ENCODE results near the gene MEP1A.

MEP1A gene

DNA sequence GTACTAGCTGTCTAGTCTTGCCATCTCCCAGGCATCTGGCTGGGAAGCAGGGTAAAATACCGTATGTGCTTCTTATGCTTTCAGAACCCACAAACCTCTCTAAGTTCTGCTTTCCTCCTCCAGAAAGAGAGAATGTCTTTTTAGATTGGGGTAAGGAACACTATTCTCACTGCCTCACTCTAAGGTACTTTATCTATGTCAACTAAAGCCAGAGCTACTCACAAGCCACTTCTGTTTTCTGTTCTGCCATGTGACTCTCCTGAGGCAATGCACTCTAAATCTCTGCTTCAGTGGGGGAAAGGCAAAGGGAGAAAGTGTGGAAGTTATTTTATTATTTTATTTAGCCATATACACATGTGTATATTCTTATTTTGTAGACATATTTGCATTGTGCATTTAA, 15.6 kb downstream of the MEP1A start:
- no peak overlapping the region for H3K9ac ChIP-seq (ENCODE audit: low read length)
- no peak overlapping the region for H3K27ac ChIP-seq (ENCODE audit: low read depth, low read length)
- no peaks in the 10 kb centered on the region for H3K27me3 ChIP-seq (ENCODE audit: low read length)
- H3K9me2 ChIP-seq (replicated peaks; ENCODE audit: insufficient read depth, low read length) = peaks cover 4% of the 10 kb centered on the region; the same call in 1 of the 2 replicates
- no peaks in the 10 kb centered on the region for H3K79me2 ChIP-seq (ENCODE audit: insufficient read depth, low read length)
- H3K4me3 ChIP-seq (ENCODE audit: insufficient read depth, low read length, poor library complexity, severe bottlenecking) = no peak overlapping the region
- TF ChIP-seq, protein P1, sequence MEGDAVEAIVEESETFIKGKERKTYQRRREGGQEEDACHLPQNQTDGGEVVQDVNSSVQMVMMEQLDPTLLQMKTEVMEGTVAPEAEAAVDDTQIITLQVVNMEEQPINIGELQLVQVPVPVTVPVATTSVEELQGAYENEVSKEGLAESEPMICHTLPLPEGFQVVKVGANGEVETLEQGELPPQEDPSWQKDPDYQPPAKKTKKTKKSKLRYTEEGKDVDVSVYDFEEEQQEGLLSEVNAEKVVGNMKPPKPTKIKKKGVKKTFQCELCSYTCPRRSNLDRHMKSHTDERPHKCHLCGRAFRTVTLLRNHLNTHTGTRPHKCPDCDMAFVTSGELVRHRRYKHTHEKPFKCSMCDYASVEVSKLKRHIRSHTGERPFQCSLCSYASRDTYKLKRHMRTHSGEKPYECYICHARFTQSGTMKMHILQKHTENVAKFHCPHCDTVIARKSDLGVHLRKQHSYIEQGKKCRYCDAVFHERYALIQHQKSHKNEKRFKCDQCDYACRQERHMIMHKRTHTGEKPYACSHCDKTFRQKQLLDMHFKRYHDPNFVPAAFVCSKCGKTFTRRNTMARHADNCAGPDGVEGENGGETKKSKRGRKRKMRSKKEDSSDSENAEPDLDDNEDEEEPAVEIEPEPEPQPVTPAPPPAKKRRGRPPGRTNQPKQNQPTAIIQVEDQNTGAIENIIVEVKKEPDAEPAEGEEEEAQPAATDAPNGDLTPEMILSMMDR (IDR thresholded peaks at IDR 0.05; ENCODE audit: insufficient read depth, low read length, poor library complexity, severe bottlenecking) = no peak
- no peak for TF ChIP-seq EZH2phosphoT487 (conservative IDR thresholded peaks at IDR 0.05; ENCODE audit: low read length)
- no peaks in the 10 kb centered on the region for H4K20me1 ChIP-seq (ENCODE audit: low read depth, low read length)
- no peak overlapping the region for H2AFZ ChIP-seq (ENCODE audit: low read depth, low read length, severe bottlenecking)
- H3K36me3 ChIP-seq (ENCODE audit: low read length) = 0 out of 2 replicates have a peak, but pooled peaks cover 2% of the 10 kb centered on the region
- no peaks in the 10 kb centered on the region for H3F3A ChIP-seq (ENCODE audit: insufficient read depth)
- H3K9me3 ChIP-seq (ENCODE audit: insufficient read depth, low read length) = no peaks in the 10 kb centered on the region
- H3K4me2 ChIP-seq (ENCODE audit: low read depth, low read length, poor library complexity, severe bottlenecking) = no peak overlapping the region

DNA sequence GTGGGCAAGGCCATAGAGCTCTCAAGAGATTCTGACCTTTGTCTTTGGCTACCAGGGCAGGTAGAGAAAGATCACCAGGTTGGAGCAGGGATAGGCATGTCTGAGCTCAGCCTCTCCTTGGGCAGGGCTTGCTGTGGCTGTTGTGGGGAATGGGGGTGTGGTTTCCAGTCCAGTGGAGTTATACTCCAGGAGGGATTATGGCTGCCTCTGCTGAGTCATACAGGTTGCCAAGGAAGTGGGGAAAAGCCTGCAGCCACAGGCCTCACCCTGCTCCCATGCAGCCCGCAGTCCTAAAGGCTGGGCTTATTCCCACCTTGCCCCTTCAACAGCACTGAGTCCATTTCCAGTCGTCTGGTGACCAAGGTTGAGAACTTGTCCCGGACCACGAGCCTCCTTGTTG, 21.9 kb downstream of the MEP1A start:
- Histone ChIP-seq H4K20me1 (ENCODE audit: low read depth, low read length) (no peaks in the 10 kb centered on the region), H3K4me3 (ENCODE audit: insufficient read depth, low read length, poor library complexity, severe bottlenecking) (no peak overlapping the region), H3K9ac (ENCODE audit: low read length) (no peak overlapping the region), H3K27me3 (ENCODE audit: low read length) (no peaks in the 10 kb centered on the region), H3K27ac (ENCODE audit: low read depth, low read length) (no peak overlapping the region), H2AFZ (ENCODE audit: low read depth, low read length, severe bottlenecking) (no peak overlapping the region), H3K9me2 (replicated peaks; ENCODE audit: insufficient read depth, low read length) (no peaks in the 10 kb centered on the region), H3K79me2 (ENCODE audit: insufficient read depth, low read length) (no peaks in the 10 kb centered on the region), H3F3A (ENCODE audit: insufficient read depth) (no peaks in the 10 kb centered on the region), H3K9me3 (ENCODE audit: insufficient read depth, low read length) (no peaks in the 10 kb centered on the region), H3K36me3 (ENCODE audit: low read length) (no peaks in the 10 kb centered on the region), H3K4me2 (ENCODE audit: low read depth, low read length, poor library complexity, severe bottlenecking) (no peak overlapping the region)
- no peak for TF ChIP-seq EZH2phosphoT487 (conservative IDR thresholded peaks at IDR 0.05; ENCODE audit: low read length)
- TF ChIP-seq, protein P1 (IDR thresholded peaks at IDR 0.05; ENCODE audit: insufficient read depth, low read length, poor library complexity, severe bottlenecking) = no peak

DNA sequence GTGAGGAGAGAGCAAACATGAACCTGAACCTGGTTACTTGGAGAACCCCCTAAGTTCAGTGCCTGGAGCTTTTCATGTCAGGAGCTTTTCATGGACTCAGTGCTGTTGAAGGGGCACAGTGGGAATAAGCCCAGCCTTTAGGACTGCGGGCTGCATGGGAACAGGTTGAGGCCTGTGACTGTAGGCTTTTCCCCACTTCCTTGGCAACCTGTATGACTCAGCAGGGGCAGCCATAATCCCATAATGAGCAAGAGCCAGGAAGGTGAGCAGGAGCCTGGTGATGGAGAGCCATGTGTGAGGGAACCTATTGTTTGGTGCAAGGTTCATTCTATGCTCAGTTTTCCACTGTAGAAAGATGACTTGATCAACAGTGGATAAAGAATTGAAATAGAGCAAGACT, 23.4 kb downstream of the MEP1A start:
- H3K4me3 ChIP-seq (ENCODE audit: insufficient read depth, low read length, poor library complexity, severe bottlenecking) = no peak overlapping the region
- H3F3A ChIP-seq (ENCODE audit: insufficient read depth) = no peaks in the 10 kb centered on the region
- H3K27me3 ChIP-seq (ENCODE audit: low read length) = no peaks in the 10 kb centered on the region
- no peaks in the 10 kb centered on the region for H3K79me2 ChIP-seq (ENCODE audit: insufficient read depth, low read length)
- no peaks in the 10 kb centered on the region for H4K20me1 ChIP-seq (ENCODE audit: low read depth, low read length)
- no peaks in the 10 kb centered on the region for H3K36me3 ChIP-seq (ENCODE audit: low read length)
- H3K4me2 ChIP-seq (ENCODE audit: low read depth, low read length, poor library complexity, severe bottlenecking) = no peak overlapping the region
- TF ChIP-seq, protein P1 (IDR thresholded peaks at IDR 0.05; ENCODE audit: insufficient read depth, low read length, poor library complexity, severe bottlenecking) = no peak
- TF ChIP-seq EZH2phosphoT487 (conservative IDR thresholded peaks at IDR 0.05; ENCODE audit: low read length) = no peak
- no peak overlapping the region for H3K9ac ChIP-seq (ENCODE audit: low read length)
- H3K9me2 ChIP-seq (replicated peaks; ENCODE audit: insufficient read depth, low read length) = no peaks in the 10 kb centered on the region
- no peak overlapping the region for H2AFZ ChIP-seq (ENCODE audit: low read depth, low read length, severe bottlenecking)
- H3K27ac ChIP-seq (ENCODE audit: low read depth, low read length) = no peak overlapping the region
- H3K9me3 ChIP-seq (ENCODE audit: insufficient read depth, low read length) = no peaks in the 10 kb centered on the region
